Upper lobe of left lung (tissue), 6 donors: ENCODE data around the gene SEC22B. TPM values are rescaled to one million over a fixed set of nuclear protein-coding genes. Genes with fewer than 3 reads are reported as not detected.
"Not testable (repeated sequence)": the region's sequence is repeated elsewhere in the genome, so short reads cannot be mapped to it uniquely, and the experiment has no call there.

ENCODE experiments used
- ATAC-seq, 2 donors: fragments of 200-7000 bp; cut with Tn5 transposase; one replicate each; pipeline ENCODE4 v1.9.1; 2022; ENCODE audit warnings: mild to moderate bottlenecking in 2 of 2, moderate library complexity in 2 of 2; ENCODE audit not compliant: low FRiP score in 2 of 2
- DNase-seq, 2 donors: peaks; one replicate each; pipeline ENCODE4 v3.0.0-alpha.2; 2019 to 2020
- H3K27ac ChIP-seq, 4 donors: fragments of 200-600 bp; sonication (generic); one replicate each; pipeline ENCODE4 v1.5.1; 2016 to 2019
- H3K27me3 ChIP-seq, 4 donors: fragments of 200-600 bp; sonication (generic); one replicate each; pipeline ENCODE4 v1.5.1; 2017 to 2019
- H3K36me3 ChIP-seq, 4 donors: fragments of 200-600 bp; sonication (generic); one replicate each; pipeline ENCODE4 v1.5.1; 2016 to 2019
- H3K4me1 ChIP-seq, 4 donors: fragments of 200-600 bp; sonication (generic); one replicate each; pipeline ENCODE4 v1.5.1; 2018 to 2019
- H3K4me3 ChIP-seq, 4 donors: fragments of 200-600 bp; sonication (generic); one replicate each; pipeline ENCODE4 v1.5.1; 2017 to 2019; ENCODE audit warnings: mild to moderate bottlenecking in 2 of 4, moderate library complexity in 1 of 4
- H3K9me3 ChIP-seq, 4 donors: fragments of 200-600 bp; sonication (generic); one replicate each; pipeline ENCODE4 v1.5.1; 2018 to 2019
- EP300 ChIP-seq, 4 donors: sonication (generic); formaldehyde crosslinking; IDR thresholded peaks; one replicate each; pipeline ENCODE4 v1.5.1; 2017; ENCODE audit warnings: antibody characterized with exemption in 4 of 4, control low read depth in 2 of 4
- POLR2A ChIP-seq, 4 donors: fragments of 450-650 bp; IDR thresholded peaks; one replicate each; pipeline ENCODE4 v1.5.1; 2016 to 2017; ENCODE audit warnings: antibody characterized with exemption in 4 of 4, mild to moderate bottlenecking in 2 of 4
- POLR2AphosphoS5 ChIP-seq, 2 donors: sonication (generic); formaldehyde crosslinking; IDR thresholded peaks; one replicate each; pipeline ENCODE4 v1.5.1; 2017; ENCODE audit warnings: antibody characterized with exemption in 2 of 2
- WGBS, 2 donors: methylation state at CpG; one replicate each; pipeline ENCODE4 v1.1.5; 2017 to 2018; 5-methylcytosine and 5-hydroxymethylcytosine counted together
- total RNA-seq, 6 donors: library from RNA; depleted of rRNA in 4 of 6; stranded (reverse); fragments of >200 nt in 4 of 6; gene quantifications; one replicate each; pipeline versions ENCODE4 v1.1.0 to v1.2.1, GENCODE V29; 2016 to 2021
- TF ChIP-seq, protein P1 (sequence below), 6 experiments: fragments of 450-650 bp in 4 of 6; fragments of 200-600 bp in 2 of 6; sonication (generic) in 2 of 6; IDR thresholded peaks; one replicate each; pipeline ENCODE4 v1.5.1; 2016 to 2019; ENCODE audit warnings: antibody characterized with exemption in 6 of 6
- donor health status: DM: no; HTN: no; CAD: no; lungs with moderate emphysema.
- donor health status: DM: no; HTN: yes; CAD: no; lungs with severe emphysema.

Gene SEC22B
- total RNA-seq, result 10 to 100 TPM; 12.3 to 41.0 (median 24.9) TPM

DNA sequence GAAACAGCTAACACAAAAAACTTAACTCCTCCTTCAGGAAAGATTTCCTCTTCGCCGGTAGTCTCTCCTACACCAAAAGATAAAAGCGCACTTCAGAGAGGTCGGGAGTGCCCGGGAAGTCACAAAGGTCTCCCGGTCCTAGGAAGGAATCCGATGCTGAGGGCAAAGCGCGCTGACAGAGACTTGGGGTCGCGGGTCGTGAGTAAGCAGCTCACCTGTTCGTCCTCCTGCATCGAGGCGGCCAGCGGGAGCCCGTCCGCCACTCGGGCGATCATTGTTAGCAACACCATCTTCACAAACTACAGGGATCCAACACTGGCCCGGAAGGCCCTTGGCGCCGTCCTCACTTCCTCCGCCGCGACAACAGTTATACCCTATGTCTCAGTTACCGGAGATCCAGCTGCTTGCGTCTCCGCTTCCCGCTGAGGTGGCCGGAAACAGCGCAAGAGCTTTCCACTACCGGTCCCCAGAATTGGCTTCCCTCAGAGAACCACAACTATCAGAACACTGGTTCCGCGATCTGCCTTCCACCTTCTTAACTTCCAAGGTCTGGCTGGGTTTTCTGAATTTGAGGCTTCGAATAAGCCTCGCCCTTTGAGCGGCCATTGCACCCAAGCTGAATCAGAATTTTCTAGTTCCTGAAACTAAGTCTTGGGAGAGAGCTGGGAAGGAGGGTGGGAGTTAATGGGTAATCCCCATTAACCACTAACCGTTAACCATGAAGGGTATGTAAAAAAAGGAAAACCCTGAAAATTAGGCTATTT, at the start of gene SEC22B:
TSS of gene SEC22B (minus strand) at position 429 of the 764 bp plus-strand sequence. CDS start at position 290, 139 bp downstream.
- peaks cover 8 to 13% (median 12%) of the 10 kb centered on the region in 4 donors for H3K4me1 ChIP-seq
- no peaks in the 10 kb centered on the region for H3K36me3 ChIP-seq
- peak; percentile 97 for ATAC-seq
- TF ChIP-seq, protein P1, sequence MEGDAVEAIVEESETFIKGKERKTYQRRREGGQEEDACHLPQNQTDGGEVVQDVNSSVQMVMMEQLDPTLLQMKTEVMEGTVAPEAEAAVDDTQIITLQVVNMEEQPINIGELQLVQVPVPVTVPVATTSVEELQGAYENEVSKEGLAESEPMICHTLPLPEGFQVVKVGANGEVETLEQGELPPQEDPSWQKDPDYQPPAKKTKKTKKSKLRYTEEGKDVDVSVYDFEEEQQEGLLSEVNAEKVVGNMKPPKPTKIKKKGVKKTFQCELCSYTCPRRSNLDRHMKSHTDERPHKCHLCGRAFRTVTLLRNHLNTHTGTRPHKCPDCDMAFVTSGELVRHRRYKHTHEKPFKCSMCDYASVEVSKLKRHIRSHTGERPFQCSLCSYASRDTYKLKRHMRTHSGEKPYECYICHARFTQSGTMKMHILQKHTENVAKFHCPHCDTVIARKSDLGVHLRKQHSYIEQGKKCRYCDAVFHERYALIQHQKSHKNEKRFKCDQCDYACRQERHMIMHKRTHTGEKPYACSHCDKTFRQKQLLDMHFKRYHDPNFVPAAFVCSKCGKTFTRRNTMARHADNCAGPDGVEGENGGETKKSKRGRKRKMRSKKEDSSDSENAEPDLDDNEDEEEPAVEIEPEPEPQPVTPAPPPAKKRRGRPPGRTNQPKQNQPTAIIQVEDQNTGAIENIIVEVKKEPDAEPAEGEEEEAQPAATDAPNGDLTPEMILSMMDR (IDR thresholded peaks at IDR 0.05), result peak in 1 of 6 experiments; percentile 6
- peak in 1 of 4 donors; percentile 76 for TF ChIP-seq EP300 (IDR thresholded peaks at IDR 0.05)
- TF ChIP-seq POLR2A (IDR thresholded peaks at IDR 0.05), result peak in 3 of 4 donors; percentile 92 to 95 (median 93)
- TF ChIP-seq POLR2AphosphoS5 (IDR thresholded peaks at IDR 0.05), result peak; percentile 98 to 99
- H3K27ac ChIP-seq, result peak within 1 kb of the TSS; percentile 93 to 97 (median 96)
- no peaks in the 10 kb centered on the region for H3K9me3 ChIP-seq
- DNase-seq, result peak; percentile 88 to 93
- peak within 1 kb of the TSS; percentile 57 to 85 (median 80) for H3K4me3 ChIP-seq
- H3K27me3 ChIP-seq, result peaks cover 0 to 4% (median 0%) of the 10 kb centered on the region in 4 donors
- 2 to 5% methylated on average over 22 to 39 of the region's 39 CpGs for WGBS, 2 donors

DNA sequence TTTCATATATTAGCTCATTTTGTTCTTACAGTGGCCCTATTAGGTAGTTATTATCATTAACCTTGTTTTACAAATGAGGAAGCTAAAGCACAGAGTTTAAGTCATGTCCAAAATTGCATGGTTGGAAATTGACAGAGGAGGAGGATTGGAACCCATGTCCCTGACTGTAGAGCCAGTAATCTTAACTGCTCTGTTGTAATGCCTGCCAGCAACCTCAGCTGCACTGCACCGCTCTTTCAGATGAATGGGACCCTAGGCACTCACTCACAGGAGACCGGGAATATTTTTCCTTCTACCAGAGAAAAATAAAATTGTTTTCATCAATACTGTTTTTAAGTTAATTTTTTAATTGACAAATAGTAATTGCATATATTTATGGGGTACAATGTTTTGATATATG, 41.6 kb upstream of the SEC22B start:
- not testable (repeated sequence) for H3K27ac ChIP-seq, H3K4me1 ChIP-seq, H3K4me3 ChIP-seq, DNase-seq, H3K36me3 ChIP-seq, H3K27me3 ChIP-seq, H3K9me3 ChIP-seq
- ATAC-seq, result peak in 1 of 2 donors; percentile 64
- 94 to 100% methylated on average over 2 of the region's 2 CpGs for WGBS, 2 donors

DNA sequence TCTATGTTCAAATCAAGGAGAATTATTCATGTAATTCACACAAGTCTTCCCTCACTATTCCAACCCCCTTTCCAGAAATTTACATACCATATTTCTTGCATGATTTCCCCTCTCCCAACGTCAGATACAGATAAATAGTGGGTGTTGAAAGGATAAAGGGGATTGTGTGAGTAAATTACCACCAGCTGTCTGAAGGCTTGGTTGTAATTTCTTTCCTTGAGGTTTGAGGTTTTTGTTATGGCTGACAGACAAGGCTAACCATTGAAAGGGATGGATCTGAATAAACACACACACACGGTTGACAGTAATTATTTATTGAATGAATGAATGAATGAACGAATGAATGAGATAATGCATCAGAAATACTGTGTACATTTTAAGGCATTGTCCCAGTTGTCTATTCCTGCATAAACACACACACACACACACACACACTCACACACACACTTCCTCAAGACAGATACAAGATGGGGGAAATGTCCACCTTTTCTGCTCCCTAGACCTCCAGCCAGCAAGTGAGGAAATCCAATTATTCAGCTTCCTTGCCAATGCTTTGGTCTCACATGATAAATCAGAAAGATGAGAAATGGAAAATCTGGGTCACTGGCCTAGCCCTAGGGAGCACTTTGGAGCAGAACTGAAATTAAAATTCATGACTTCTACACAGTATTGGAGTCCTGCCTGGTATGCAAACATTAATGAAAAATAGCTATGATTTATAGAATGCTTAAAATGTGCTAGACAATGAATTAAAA, 41.0 kb upstream of the SEC22B start:
- not testable (repeated sequence) for DNase-seq, H3K4me1 ChIP-seq, H3K36me3 ChIP-seq, H3K4me3 ChIP-seq, H3K9me3 ChIP-seq, H3K27me3 ChIP-seq, H3K27ac ChIP-seq
- peak in 1 of 2 donors; percentile 72 for ATAC-seq
- whole genome bisulfite sequencing, 2 donors, result 31 to 55% methylated on average over 2 of the region's 3 CpGs

DNA sequence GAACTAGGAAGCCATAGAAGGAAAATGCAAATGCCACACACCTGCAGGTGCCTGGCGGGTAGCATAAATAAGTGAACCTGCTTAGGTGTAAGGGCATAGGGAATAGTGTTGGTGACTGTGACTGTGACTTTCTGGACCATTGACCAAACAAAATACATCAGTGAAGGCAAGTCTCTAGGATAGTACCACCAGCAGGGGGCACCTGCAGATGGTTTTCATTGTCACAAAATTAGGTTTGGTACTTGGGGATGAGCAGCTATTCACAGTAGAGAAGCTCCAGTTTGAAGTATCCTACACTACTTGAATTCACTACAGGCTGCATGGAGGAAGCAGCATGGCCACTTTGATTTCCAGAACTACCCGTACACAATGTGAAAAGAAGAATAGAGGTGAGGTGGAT, 37.3 kb upstream of the SEC22B start:
- DNase-seq, H3K36me3 ChIP-seq, H3K4me1 ChIP-seq, H3K27ac ChIP-seq, H3K9me3 ChIP-seq, H3K4me3 ChIP-seq, H3K27me3 ChIP-seq: not testable (repeated sequence)
- peak; percentile 78 to 79 for ATAC-seq
- WGBS, 2 donors, result no CpG with 5 or more reads among the region's 2 CpGs

DNA sequence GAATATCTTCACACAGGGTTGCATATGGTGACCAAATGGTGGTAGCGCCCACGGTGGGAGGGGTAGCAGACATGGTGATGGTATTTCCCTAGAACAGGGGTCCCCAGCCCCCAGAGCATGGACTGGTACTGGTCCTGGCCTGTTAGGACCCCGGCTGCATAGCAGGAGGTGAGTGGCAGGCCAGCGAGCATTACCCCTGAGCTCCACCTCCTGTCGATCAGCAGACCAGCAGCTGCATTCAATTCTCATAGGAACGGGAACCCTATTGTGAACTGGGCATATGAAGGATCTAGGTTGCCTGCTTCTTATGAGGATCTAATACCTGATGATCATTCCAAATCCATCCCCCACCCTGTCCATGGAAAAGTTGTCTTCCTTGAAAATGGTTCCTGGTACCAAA, 34.4 kb upstream of the SEC22B start:
- not testable (repeated sequence) for H3K27ac ChIP-seq, H3K4me3 ChIP-seq, ATAC-seq, H3K27me3 ChIP-seq, H3K4me1 ChIP-seq, H3K9me3 ChIP-seq, H3K36me3 ChIP-seq, DNase-seq
- WGBS, 2 donors, result no CpG with 5 or more reads among the region's 6 CpGs

DNA sequence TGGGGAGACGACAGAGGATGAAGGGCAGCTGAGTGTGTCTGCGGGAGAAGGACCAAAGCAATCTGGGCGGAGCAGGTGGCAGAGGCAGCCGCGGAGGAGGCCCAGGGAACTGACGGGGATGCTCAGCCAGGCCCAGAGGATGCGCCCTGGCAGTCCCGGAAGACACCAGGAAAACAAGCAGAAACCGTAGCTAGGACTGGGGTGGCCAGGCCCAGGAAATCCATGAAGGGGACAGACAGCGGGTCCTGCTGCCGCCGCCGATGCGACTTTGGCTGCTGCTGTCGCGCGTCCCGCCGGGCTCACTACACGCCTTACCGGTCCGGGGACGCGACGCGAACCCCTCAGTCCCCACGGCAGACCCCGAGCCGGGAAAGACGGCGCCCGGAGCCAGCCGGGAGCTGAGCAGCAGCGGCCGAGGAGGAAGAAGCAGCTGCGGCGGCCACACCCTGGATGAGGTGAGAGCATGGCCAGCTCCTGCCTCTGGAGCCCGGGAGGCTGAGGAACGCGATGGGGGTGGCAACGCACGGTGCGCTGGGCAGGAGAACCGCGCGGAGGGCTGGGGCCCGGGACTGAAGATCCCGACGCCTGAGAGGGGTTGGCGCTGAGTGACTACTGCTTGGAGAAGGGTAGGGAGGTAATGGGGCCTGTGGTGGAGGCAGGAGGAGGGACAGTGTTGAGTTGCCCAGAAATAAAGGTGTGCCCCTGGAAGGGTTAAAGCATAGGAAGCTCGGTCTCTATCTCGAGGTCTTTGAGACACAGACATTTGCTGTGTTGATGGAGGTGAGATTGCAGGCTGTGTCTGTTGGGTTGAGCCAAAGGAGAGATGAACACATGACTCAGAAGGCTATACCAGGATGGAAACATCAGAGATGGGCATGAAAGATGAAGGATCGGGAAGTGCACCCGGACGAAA, 20.8 kb upstream of the SEC22B start:
- peak overlapping the region in 3 of 4 donors; percentile 22 to 36 (median 30) for H3K4me3 ChIP-seq
- not testable (repeated sequence) for H3K4me1 ChIP-seq, H3K36me3 ChIP-seq, H3K27ac ChIP-seq, H3K27me3 ChIP-seq, H3K9me3 ChIP-seq
- WGBS, 2 donors, result 15 to 60% methylated on average over 5 to 35 of the region's 55 CpGs
- DNase-seq (peak in 1 of 2 donors; percentile 75), ATAC-seq (peak; percentile 66 to 87)

DNA sequence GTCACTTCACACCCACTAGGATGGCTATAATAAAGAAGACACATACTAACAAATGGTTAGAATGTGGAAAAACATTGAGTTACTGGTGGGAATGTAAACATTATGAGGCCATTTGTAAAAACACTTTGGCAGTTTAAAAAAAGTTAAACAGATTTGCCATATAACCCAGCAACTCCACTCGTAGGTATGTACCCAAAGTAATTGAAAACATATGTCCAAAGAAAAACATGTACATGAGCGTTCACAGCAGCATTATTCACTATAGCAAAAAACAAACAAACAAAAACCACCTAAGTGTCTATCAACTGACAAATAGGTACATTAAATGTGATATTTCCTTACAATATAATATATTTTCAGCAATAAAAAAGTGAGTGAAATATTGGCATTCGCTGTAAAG, 12.3 kb upstream of the SEC22B start:
- not testable (repeated sequence) for H3K4me3 ChIP-seq, H3K36me3 ChIP-seq, DNase-seq, H3K4me1 ChIP-seq, H3K9me3 ChIP-seq, ATAC-seq, H3K27me3 ChIP-seq, H3K27ac ChIP-seq
- WGBS, 2 donors, result 69% methylated on average over 2 of the region's 3 CpGs; no CpG with 5 or more reads in 1 of the 2 donors

DNA sequence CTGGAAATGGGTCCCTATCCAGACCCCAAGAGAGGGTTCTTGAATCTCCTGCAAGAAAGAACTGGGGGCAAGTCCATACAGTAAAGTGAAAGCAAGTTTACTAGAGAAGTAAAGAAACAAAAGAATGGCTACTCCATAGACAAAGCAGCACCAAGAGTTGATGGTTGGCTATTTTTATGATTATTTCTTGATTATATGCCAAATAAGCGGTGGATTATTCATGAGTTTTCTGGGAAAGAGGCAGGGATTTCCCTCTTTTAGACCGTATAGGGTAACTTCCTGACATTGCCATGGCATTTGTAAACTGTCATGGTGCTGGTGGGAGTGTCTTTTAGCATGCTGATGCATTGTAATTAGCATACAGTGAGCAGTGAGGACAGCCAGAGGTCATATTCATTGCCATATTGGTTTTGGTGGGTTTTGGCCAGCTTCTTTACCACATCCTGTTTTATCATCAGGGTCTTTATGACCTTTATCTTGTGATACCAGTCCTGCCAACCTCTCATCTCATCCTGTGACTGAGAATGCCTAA, 5.9 kb upstream of the SEC22B start:
- not testable (repeated sequence) for DNase-seq, H3K9me3 ChIP-seq, ATAC-seq, H3K4me1 ChIP-seq, H3K4me3 ChIP-seq, H3K36me3 ChIP-seq, H3K27me3 ChIP-seq, H3K27ac ChIP-seq
- 69 to 93% methylated on average over 2 of the region's 2 CpGs for WGBS, 2 donors

DNA sequence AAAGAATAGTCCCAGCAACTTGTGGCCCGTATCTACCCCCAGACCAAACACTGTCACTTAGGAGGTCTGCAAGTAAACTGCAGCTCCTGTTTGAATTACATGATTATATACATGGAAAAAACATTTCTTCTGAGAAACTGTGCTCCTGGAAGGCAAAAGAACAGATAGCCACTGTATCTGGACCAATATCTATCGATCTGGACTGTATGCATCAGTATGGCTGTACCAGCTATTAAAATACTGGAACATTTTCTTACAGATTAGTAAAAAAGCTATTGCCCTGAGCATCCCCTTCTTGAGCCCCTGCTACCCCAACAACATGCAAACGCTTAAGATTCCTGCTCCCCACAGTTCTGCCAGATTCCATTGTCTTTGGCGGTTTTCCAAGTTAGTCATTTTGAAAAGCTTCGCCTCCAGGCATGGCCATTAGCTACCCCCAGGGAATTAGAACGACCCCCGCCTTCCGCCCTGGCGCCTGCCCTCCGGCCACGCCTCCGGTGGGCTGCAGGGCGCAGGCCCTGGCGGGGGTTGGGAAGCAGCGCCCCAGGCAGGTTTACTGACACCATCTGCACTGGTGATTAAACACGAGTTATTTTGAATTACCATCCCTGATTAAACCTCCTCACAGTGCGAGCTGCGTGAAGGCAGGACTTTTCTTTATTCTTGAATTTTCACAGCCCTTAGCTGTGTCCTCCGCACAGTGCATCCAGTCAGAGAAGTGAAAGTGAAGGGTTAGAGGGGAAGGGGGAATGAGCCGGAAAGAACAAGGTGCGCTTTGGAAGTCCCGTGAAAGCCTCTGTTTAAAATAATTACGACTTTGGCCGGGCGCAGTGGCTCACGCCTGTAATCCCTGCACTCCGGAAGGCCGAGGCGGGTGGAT, 3.7 kb upstream of the SEC22B start:
- peak; percentile 40 to 55 for ATAC-seq

More for the DNA sequence above, 3.7 kb upstream of the SEC22B start:
- H3K27me3 ChIP-seq, H3K9me3 ChIP-seq, H3K36me3 ChIP-seq: not testable (repeated sequence)
- Histone ChIP-seq H3K4me3 (peak overlapping the region in 3 of 4 donors; percentile 24 to 44 (median 38)), H3K4me1 (peaks cover 8 to 13% (median 12%) of the 10 kb centered on the region in 4 donors), H3K27ac (peak overlapping the region; percentile 48 to 74 (median 68))
- DNase-seq, result peak in 1 of 2 donors; percentile 68
- 16 to 25% methylated on average over 14 to 19 of the region's 29 CpGs for WGBS, 2 donors
